Endothelial cell (in vitro differentiated cells): Measurements from ENCODE around the gene HOXC13. TPM values are rescaled to one million over a fixed set of nuclear protein-coding genes. Genes with fewer than 3 reads are reported as not detected.
A peak's percentile ranks its signal among the peaks of the same experiment; 100 is the strongest.

ENCODE experiments used
- DNase-seq: peaks from one replicate; pipeline ENCODE4 v3.0.0; 2021; ENCODE audit warnings: low spot score
- H3K27ac Mint-ChIP-seq: one replicate; pipeline ENCODE4 v1.8.0; 2021; ENCODE audit warnings: mixed read lengths, inconsistent platforms; ENCODE audit not compliant: unreplicated experiment
- H3K27me3 Mint-ChIP-seq: one replicate; pipeline ENCODE4 v1.8.0; 2021; ENCODE audit warnings: mild to moderate bottlenecking, moderate library complexity, mixed read lengths, inconsistent platforms; ENCODE audit not compliant: unreplicated experiment
- H3K36me3 Mint-ChIP-seq: one replicate; pipeline ENCODE4 v1.8.0; 2021; ENCODE audit warnings: mild to moderate bottlenecking, low read depth, mixed read lengths, inconsistent platforms; ENCODE audit not compliant: unreplicated experiment
- H3K4me1 Mint-ChIP-seq: one replicate; pipeline ENCODE4 v1.8.0; 2021; ENCODE audit warnings: mild to moderate bottlenecking, mixed read lengths, inconsistent platforms; ENCODE audit not compliant: unreplicated experiment
- H3K4me3 Mint-ChIP-seq: one replicate; pipeline ENCODE4 v1.8.0; 2021; ENCODE audit warnings: mild to moderate bottlenecking, mixed read lengths, inconsistent platforms; ENCODE audit not compliant: unreplicated experiment
- H3K9me3 Mint-ChIP-seq: one replicate; pipeline ENCODE4 v1.8.0; 2021; ENCODE audit warnings: mixed read lengths, inconsistent platforms; ENCODE audit not compliant: unreplicated experiment
- CTCF ChIP-seq: fragments of 200-600 bp; sonication (generic); IDR thresholded peaks from one replicate; pipeline ENCODE4 v1.5.0; 2021; ENCODE audit warnings: antibody characterized with exemption; ENCODE audit not compliant: unreplicated experiment
- total RNA-seq: library from RNA; stranded (reverse); fragmentation: NEBNext Ultra II Directional; extraction: Animal tissue kit (Norgen Biotek cat#: 25700); gene quantifications from one replicate; pipeline ENCODE4 v1.2.1, GENCODE V29; 2021; ENCODE audit not compliant: unreplicated experiment

HOXC13 gene
- total RNA-seq, 1 donor from 2014 or later: 0.38 TPM

DNA sequence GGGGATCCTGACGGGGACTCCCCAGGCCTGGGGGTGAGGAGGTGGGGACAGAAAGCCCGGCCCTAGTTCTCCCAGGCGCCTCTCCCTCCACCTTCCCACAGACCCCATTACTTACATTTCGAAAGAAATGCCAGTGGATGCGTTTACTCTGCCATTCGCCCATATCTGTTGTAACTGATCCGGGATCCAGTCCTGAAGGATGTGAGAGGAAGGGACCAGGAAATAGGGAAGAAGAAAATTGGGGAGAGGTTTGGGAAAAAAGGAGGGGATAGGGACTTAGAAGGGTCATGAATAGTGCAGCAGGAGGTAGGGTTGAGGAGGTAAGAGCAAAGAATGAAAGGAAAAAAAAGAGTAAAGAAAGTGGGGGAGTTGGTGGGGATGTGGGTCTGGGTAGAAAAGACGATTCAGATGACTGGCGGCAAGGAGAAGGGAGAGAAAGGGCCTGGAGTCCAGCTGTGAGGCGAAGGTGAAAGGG is 17.2 kb downstream of the HOXC13 start:
- Mint-ChIP-seq H3K4me3 (peak overlapping the region; percentile 63), H3K9me3 (no peaks in the 10 kb centered on the region), H3K27me3 (peaks cover 58% of the 10 kb centered on the region), H3K27ac (no peak overlapping the region), H3K36me3 (peaks cover 5% of the 10 kb centered on the region), H3K4me1 (peaks cover 20% of the 10 kb centered on the region)
- TF ChIP-seq CTCF: no peak
- no peak for DNase-seq

GRCh38 chr12:53956251-53956887 is 17.7 kb downstream of the HOXC13 start:
- no peak for TF ChIP-seq CTCF
- H3K36me3 Mint-ChIP-seq: peaks cover 5% of the 10 kb centered on the region
- no peak overlapping the region for H3K27ac Mint-ChIP-seq
- no peak for DNase-seq
- peaks cover 58% of the 10 kb centered on the region for H3K27me3 Mint-ChIP-seq
- H3K4me3 Mint-ChIP-seq: peak overlapping the region; percentile 63
- H3K4me1 Mint-ChIP-seq: peaks cover 20% of the 10 kb centered on the region
- no peaks in the 10 kb centered on the region for H3K9me3 Mint-ChIP-seq

GRCh38 chr12:53956914-53957536 is 18.4 kb downstream of the HOXC13 start:
- Mint-ChIP-seq H3K9me3 (no peaks in the 10 kb centered on the region), H3K27me3 (peaks cover 62% of the 10 kb centered on the region), H3K4me3 (no peak overlapping the region), H3K4me1 (peaks cover 20% of the 10 kb centered on the region), H3K36me3 (peaks cover 5% of the 10 kb centered on the region), H3K27ac (no peak overlapping the region)
- DNase-seq: no peak
- TF ChIP-seq CTCF: no peak

DNA sequence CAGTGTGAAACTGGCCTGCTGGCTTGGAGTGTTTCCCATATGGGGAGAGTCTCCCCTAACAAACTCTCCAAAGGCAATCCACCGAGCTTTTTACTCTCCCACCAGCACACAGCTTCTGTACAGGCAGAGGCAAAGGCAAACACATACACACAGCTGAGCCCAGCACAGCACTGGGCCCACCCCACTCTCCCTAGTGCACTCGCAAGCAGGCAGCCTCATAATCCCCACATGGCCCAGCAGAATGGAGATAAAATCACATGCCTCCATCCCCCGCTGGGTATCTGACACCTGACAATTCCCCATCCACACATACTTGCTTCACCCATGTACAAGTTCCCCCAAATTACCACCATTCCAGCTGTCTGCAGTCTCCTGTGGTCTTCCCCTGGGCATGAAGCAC is 19.5 kb downstream of the HOXC13 start:
- peaks cover 20% of the 10 kb centered on the region for H3K4me1 Mint-ChIP-seq
- no peak overlapping the region for H3K4me3 Mint-ChIP-seq
- peaks cover 67% of the 10 kb centered on the region for H3K27me3 Mint-ChIP-seq
- no peak overlapping the region for H3K27ac Mint-ChIP-seq
- no peak for DNase-seq
- no peak for TF ChIP-seq CTCF
- peaks cover 5% of the 10 kb centered on the region for H3K36me3 Mint-ChIP-seq
- no peaks in the 10 kb centered on the region for H3K9me3 Mint-ChIP-seq

- peaks cover 64% of the 10 kb centered on the region for H3K27me3 Mint-ChIP-seq
- H3K9me3 Mint-ChIP-seq: no peaks in the 10 kb centered on the region
- H3K27ac Mint-ChIP-seq: no peak overlapping the region
- peaks cover 21% of the 10 kb centered on the region for H3K4me1 Mint-ChIP-seq
- TF ChIP-seq CTCF: no peak
- H3K36me3 Mint-ChIP-seq: no peaks in the 10 kb centered on the region
- DNase-seq: no peak
- no peak overlapping the region for H3K4me3 Mint-ChIP-seq
Measured at GRCh38 chr12:53959314-53959713, 20.7 kb downstream of the HOXC13 start.
